T-helper 1 cell treated with Interleukin-12 subunit alpha and Interleukin-12 subunit beta and Interleukin-4 antibody, amounts not matched to agents 30 μg/mL and 1 μg/mL, for 36 hours (primary cell): ENCODE measurements around the gene PTPRN2.

Experiments
- H3K27ac Mint-ChIP-seq: one replicate; pipeline ENCODE4 v1.8.0; 2021; ENCODE audit warnings: mild to moderate bottlenecking, mixed read lengths
- H3K27me3 Mint-ChIP-seq: one replicate; pipeline ENCODE4 v1.8.0; 2021; ENCODE audit warnings: low read depth, mixed read lengths
- H3K36me3 Mint-ChIP-seq: one replicate; pipeline ENCODE4 v1.8.0; 2021; ENCODE audit warnings: low read depth, mixed read lengths
- H3K4me1 Mint-ChIP-seq: one replicate; pipeline ENCODE4 v1.8.0; 2021; ENCODE audit warnings: low read depth, mixed read lengths
- H3K4me3 Mint-ChIP-seq: one replicate; pipeline ENCODE4 v1.8.0; 2021; ENCODE audit warnings: mild to moderate bottlenecking, moderate library complexity, mixed read lengths
- H3K9me3 Mint-ChIP-seq: one replicate; pipeline ENCODE4 v1.8.0; 2021; ENCODE audit warnings: mixed read lengths

The PTPRN2 gene

DNA sequence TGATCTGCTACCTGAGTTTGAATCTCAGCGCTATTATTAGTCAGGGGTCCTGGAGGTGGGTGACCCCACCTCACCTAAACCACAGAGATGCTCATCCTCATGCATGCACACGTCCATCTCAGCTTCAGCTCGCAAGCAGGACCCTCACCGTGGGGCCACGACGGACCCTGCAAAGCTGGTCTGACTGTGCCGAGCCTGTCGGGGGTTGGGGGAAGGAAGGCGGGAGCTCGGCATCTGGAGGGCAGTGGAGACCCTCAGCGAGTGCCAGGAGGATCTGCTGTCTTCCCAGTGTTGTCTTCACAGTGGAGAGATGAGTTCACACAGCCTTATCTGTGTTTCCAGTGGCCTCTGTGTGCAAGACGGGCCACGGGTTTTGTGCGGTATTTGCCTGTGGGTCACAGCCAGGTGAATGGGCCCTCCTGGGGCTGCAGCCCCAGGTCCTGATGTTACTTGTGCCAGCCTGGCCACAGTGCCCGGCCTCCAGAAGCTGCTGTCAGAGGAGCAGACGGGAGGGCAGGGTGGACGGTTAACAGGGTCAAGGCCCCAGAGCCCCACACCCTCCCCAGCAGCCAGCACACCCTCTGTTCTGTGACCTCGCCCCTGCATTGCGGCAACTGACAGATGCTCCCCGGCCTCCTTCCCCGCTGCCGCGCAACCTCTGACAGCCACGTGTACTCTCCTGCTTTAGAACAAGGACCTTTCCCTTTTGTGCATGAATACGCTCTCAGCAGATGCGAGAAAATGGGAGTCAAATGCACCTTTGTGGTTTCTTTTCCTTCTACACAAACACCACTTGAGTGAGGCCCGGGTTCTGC is 722.1 kb downstream of the PTPRN2 start:
- H3K27ac Mint-ChIP-seq, result no peak overlapping the region

DNA sequence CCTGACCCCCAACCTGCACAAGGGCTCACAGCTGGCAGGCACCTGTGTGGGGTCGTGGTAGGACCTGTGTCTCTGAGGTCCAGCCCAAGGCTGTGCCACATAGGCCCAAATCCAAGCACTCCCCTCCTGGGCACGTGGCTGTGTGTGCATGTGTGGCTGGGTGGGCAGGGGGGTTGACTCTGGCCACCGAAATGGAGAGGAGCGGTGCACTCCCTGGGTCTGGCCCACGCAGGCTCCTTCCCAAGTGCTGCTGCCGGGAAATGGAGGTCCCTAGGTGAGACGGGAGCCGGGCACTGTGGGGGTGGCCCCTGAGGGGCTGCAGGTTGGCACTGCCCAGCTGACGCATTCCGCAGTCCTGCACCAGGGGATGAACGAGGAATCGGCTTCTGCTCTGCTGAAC is 722.7 kb downstream of the PTPRN2 start:
- no peaks in the 10 kb centered on the region for H3K36me3 Mint-ChIP-seq
- no peaks in the 10 kb centered on the region for H3K9me3 Mint-ChIP-seq
- H3K4me3 Mint-ChIP-seq, result no peak overlapping the region
- no peaks in the 10 kb centered on the region for H3K4me1 Mint-ChIP-seq
- H3K27ac Mint-ChIP-seq, result no peak overlapping the region
- H3K27me3 Mint-ChIP-seq, result no peaks in the 10 kb centered on the region

More for the DNA sequence above, 722.1 kb downstream of the PTPRN2 start:
- H3K4me3 Mint-ChIP-seq, result no peak overlapping the region
- no peaks in the 10 kb centered on the region for H3K27me3 Mint-ChIP-seq
- H3K9me3 Mint-ChIP-seq, result no peaks in the 10 kb centered on the region
- no peaks in the 10 kb centered on the region for H3K36me3 Mint-ChIP-seq
- no peaks in the 10 kb centered on the region for H3K4me1 Mint-ChIP-seq

DNA sequence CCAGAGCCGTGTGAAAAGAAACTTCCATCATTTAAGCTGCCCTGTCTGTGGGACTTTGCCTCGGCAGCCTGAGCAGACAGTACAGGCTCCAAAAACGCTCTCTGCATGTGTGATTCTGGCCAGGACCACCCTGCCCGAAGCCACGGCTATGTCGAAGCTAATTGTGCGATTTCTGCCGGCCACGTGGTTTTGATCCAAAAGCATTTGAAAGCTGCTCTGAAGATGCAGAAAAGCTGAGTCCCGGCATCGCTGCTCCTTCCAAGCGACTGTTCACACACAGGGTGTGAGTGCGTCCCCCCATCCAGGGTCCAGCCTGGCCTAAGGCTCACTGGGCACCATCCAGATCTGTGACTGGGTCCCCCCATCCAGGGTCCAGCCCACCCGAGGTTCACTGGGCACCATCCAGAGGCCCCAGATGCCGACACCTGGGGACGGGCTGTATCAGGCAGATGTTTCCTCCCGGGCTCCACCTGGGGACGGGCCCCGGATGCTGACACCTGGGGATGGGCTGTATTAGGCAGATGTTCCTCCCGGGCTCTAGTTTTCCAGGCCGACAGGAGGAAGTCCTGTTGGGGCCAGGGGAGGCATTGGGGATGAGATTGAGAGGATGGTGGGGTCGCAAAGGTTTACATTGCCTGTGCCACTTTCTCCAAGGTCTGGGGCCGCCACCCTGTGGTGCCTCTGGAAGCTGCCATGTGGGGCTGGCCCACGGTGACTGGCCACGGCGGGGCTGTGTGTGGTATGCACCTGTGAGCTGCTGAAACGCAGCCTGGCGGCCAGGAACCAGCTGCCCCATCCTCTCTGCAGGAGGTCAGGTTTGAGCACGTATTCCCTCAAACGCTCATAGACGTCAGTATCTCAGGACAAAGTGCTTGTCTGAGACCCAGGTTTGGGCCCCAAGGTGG is 723.5 kb downstream of the PTPRN2 start:
- Mint-ChIP-seq H3K27me3 (no peaks in the 10 kb centered on the region), H3K4me1 (no peaks in the 10 kb centered on the region), H3K9me3 (no peaks in the 10 kb centered on the region), H3K4me3 (no peak overlapping the region), H3K27ac (no peak overlapping the region), H3K36me3 (no peaks in the 10 kb centered on the region)

DNA sequence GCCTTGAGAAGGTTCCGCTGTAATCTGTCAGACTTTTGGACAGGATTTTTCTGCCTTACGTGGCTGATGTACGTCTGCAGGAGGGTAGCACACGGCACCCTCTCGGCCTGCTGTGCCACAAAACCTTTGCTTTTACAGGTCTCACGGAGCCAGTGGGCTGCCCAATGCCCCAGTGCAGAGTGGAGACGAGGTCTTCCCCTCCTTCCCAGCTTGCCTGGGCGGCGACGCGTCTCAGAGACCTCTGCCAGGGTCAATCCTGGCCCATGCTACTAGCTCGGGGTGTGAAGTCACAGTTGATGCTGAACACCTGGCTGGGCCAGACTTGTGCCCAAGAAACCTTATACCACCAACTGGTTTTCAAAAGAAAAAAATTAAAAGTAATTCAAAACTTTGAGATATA is 724.4 kb downstream of the PTPRN2 start:
- H3K4me1 Mint-ChIP-seq, result no peaks in the 10 kb centered on the region

DNA sequence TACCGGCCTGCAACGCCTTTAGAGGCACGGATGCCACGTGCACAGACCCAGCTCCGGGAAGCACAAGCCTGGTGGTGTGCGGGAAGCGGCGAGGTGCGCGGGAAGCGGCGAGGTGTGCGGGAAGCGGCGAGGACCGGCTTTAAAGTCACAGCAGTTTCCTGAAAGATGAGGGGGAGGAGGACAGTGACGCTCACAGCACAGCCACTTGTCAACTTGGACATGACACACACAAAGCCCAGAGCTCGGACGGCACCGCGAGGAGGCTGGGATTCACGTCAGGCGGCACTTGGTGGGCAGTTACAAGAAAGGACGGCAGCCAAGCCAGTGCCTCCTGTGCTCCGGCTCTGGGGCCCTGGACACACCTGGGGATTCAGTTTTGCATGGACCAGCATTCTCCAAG is 724.9 kb downstream of the PTPRN2 start:
- Mint-ChIP-seq H3K4me3 (no peak overlapping the region), H3K27me3 (no peaks in the 10 kb centered on the region), H3K27ac (no peak overlapping the region), H3K9me3 (no peaks in the 10 kb centered on the region), H3K4me1 (no peaks in the 10 kb centered on the region), H3K36me3 (no peaks in the 10 kb centered on the region)

More for the DNA sequence above, 724.4 kb downstream of the PTPRN2 start:
- H3K27me3 Mint-ChIP-seq, result no peaks in the 10 kb centered on the region
- no peak overlapping the region for H3K27ac Mint-ChIP-seq
- no peaks in the 10 kb centered on the region for H3K36me3 Mint-ChIP-seq
- H3K4me3 Mint-ChIP-seq, result no peak overlapping the region
- H3K9me3 Mint-ChIP-seq, result no peaks in the 10 kb centered on the region

DNA sequence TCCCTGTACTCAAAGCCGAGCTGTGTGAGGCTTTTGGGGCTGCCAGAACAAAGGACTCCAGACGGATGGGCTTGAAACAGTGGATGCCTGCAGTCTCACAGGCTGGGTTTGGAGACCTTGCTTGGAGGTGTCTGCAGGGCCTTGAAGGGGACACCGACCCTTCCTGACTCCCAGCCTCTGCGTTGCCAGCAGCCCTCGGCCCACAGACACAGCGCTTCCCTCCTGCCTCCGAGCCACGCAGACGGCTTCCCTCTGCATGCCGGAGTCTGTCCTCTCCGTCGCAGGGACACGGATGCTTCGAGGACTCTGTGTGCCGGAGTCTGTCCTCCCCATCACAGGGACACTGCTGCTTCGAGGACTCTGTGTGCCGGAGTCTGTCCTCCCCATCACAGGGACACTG is 726.1 kb downstream of the PTPRN2 start:
- Mint-ChIP-seq H3K9me3 (no peaks in the 10 kb centered on the region), H3K36me3 (no peaks in the 10 kb centered on the region), H3K4me3 (no peak overlapping the region), H3K27ac (no peak overlapping the region), H3K27me3 (no peaks in the 10 kb centered on the region), H3K4me1 (no peaks in the 10 kb centered on the region)

DNA sequence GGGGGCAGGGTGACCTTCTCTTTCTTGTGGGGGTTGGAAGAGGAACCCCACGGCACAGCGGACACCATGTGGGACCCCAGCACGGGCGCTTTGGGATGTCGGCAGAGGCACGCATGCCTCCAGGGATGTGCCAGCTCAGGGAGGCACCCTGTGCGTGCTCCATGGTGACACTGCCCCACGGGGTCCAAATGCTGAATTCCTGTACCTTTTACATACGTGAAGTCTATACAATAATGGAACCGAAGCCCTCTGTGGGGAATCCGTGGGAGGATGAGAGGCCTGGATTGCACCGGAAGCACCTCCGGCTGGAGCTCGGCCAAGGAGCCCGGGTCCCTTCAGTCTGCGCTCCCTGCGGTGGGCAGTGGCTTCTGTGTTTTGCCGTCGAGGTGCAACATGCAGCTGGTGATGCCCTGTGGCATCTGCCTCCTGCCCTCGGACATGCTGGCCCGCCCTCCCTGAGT is 726.6 kb downstream of the PTPRN2 start:
- H3K9me3 Mint-ChIP-seq, result no peaks in the 10 kb centered on the region
- H3K27ac Mint-ChIP-seq, result no peak overlapping the region
- no peaks in the 10 kb centered on the region for H3K36me3 Mint-ChIP-seq
- no peak overlapping the region for H3K4me3 Mint-ChIP-seq
- no peaks in the 10 kb centered on the region for H3K4me1 Mint-ChIP-seq
- H3K27me3 Mint-ChIP-seq, result no peaks in the 10 kb centered on the region

DNA sequence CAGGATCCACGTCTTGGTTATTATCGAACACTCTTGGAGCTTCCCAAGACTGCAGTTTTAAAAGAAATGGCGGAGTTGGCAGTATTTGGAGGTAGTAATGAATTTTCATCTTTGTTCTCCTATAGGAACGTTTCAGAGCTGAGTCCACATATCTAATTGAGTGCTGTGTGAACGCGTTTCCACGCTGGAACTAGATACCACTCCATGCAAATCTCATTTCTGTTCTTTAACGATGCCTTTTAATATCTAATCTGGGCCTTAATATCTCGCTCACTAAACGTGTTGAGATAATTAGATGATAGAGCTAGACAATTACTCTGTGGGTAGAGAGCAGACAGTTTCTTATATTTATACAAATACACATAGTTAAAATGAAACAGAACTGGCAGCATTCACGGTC is 727.2 kb downstream of the PTPRN2 start:
- Mint-ChIP-seq H3K27ac (no peak overlapping the region), H3K9me3 (no peaks in the 10 kb centered on the region), H3K4me1 (no peaks in the 10 kb centered on the region), H3K4me3 (no peak overlapping the region), H3K36me3 (no peaks in the 10 kb centered on the region), H3K27me3 (no peaks in the 10 kb centered on the region)

DNA sequence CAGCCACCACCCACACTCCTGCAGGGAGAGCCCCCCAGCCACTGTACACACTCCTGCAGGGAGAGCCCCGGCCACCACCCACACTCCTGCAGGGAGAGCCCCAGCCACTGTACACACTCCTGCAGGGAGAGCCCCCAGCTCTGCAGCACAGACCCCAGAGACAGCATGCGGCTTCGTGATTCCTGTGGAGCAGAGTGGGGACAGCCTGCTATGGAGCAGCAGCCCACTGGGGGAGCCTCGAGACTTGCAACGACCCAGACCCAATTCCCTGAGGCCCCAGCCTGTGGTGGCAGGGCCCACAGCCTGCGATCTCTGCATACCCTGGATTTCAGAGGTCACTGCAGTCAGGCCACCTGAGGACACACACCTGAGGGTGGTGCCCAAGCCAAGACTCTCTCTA is 727.7 kb downstream of the PTPRN2 start:
- H3K4me1 Mint-ChIP-seq, result no peaks in the 10 kb centered on the region
- H3K27ac Mint-ChIP-seq, result no peak overlapping the region
- H3K4me3 Mint-ChIP-seq, result no peak overlapping the region
- H3K9me3 Mint-ChIP-seq, result no peaks in the 10 kb centered on the region
- H3K27me3 Mint-ChIP-seq, result no peaks in the 10 kb centered on the region
- no peaks in the 10 kb centered on the region for H3K36me3 Mint-ChIP-seq

DNA sequence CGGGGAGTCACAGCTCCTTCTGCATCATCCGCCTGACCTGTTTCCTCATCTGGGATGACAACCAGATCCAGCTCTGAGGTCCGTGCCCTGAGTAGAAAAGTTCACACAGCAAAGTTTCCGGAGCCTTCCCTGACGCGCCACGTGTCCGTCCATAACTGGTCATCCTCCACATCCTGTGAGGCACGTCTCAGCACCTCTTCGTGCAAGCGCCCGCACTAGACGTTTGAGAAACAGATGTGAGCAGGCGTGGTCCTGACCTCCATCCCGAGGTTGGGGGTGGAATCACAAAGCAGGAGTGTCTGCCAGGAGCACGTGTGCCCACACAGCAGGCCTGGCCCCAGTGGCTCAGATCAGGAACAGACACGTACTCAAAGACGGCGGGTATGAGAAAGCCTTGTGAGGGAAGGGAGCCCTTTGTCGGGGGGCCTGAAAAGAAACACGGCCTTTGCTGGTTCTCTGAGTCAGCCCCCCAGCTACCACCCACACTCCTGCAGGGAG is 730.0 kb downstream of the PTPRN2 start:
- Mint-ChIP-seq H3K36me3 (no peaks in the 10 kb centered on the region), H3K4me1 (peaks cover 1% of the 10 kb centered on the region), H3K4me3 (no peak overlapping the region), H3K27ac (no peak overlapping the region), H3K27me3 (no peaks in the 10 kb centered on the region), H3K9me3 (no peaks in the 10 kb centered on the region)

DNA sequence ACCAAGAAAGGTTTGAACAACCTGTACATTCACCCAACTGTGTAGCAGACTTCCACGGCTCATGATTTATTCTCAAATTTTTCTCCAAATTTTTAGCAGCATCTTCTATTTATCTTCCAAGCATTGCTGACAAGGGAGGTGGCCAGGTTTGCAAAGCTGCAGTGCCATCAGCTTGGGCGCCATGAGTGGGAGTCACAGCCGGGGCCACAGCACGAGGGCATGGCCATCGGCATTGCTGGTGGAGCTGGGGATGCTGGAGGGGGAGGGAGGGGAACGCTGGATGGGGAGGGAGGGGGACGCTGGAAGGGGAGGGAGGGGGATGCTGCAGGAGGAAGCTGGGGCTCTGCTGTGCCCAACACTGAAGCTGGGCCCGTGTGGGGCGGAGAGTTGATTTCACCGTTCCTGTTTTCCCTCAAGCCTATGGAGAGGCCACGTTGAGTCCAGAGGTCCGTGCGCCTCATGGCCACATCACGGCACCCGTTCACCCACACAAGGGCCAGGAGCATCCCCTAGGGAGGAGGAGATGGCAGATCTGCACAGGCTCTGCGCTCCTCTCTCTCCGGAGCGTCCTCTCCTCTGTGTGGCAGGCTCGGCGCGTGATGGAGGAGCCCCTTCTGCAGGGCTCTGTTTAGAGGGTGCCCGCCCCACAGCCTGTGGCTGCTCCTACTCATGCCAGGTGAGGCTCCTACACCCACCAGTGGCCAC is 730.6 kb downstream of the PTPRN2 start:
- H3K27me3 Mint-ChIP-seq, result no peaks in the 10 kb centered on the region
- H3K4me1 Mint-ChIP-seq, result peaks cover 4% of the 10 kb centered on the region
- H3K36me3 Mint-ChIP-seq, result no peaks in the 10 kb centered on the region
- H3K9me3 Mint-ChIP-seq, result no peaks in the 10 kb centered on the region
- no peak overlapping the region for H3K27ac Mint-ChIP-seq
- H3K4me3 Mint-ChIP-seq, result no peak overlapping the region

DNA sequence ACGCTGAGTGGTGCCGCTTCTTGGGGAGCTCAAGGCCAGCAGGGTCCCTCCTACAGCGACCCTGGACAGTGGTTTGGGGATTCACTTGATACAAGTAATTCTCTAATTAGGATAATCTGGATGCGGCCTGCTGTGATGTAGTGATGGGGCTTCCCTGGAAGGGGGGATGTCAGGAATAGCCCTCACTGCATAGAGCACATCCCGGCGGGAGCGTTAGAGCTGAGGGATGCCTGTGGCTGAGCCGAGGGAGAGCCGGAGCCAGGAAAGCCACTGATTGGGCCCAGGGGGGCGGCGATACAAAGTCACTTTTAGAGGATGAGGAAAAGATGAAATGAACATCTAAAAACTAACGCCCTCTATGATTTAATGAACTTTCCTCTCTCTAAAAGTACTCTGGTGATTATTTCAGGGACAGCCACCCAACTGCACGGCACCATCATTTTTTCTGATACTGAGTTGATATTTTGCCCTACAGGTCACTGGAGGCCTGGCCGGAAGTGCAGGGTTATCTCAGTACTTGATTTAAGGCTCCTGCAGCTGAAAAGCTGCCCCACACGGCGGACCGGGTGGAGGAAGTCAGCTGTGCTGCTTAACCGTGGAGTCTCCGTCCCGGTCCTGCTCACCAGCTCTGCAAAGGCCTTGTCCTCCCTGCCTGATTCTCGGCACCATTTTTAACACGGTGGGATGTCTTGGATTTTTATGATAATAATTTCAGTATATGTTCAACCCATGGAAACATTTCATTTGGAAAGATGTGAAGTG is 732.0 kb downstream of the PTPRN2 start:
- Mint-ChIP-seq H3K4me1 (peaks cover 9% of the 10 kb centered on the region), H3K27me3 (no peaks in the 10 kb centered on the region), H3K9me3 (no peaks in the 10 kb centered on the region), H3K36me3 (no peaks in the 10 kb centered on the region), H3K4me3 (no peak overlapping the region), H3K27ac (no peak overlapping the region)

DNA sequence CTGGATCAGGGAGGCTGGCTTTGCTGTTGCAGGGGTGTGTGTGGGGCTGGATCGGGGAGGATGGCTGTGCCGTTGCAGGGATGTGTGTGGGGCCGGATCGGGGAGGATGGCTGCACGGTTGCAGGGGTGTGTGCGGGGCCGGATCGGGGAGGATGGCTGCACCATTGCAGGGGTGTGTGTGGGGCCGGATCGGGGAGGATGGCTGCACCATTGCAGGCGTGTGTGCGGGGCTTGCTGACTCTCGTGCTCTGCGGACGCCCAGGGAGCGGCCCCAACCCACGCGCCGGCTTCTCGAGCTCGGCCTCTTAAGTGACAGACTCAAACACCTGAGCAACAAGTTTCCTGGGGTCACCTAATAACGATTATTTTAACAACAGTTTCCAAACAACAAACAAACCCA is 732.6 kb downstream of the PTPRN2 start:
- no peaks in the 10 kb centered on the region for H3K9me3 Mint-ChIP-seq
- H3K4me3 Mint-ChIP-seq, result no peak overlapping the region
- peaks cover 9% of the 10 kb centered on the region for H3K4me1 Mint-ChIP-seq
- H3K27me3 Mint-ChIP-seq, result no peaks in the 10 kb centered on the region
- no peak overlapping the region for H3K27ac Mint-ChIP-seq
- no peaks in the 10 kb centered on the region for H3K36me3 Mint-ChIP-seq
